GM12891 (cell line): ENCODE results near the gene ST8SIA5.

Experiments used
- POLR2A ChIP-seq: IDR thresholded peaks from 2 replicates; pipeline ENCODE4 v1.6.1; 2011; ENCODE audit warnings: low read depth, low read length, control low read depth
- TAF1 ChIP-seq: IDR thresholded peaks from 2 replicates; pipeline ENCODE4 v1.6.1; 2011; ENCODE audit warnings: low read depth, low read length, control low read depth

DNA sequence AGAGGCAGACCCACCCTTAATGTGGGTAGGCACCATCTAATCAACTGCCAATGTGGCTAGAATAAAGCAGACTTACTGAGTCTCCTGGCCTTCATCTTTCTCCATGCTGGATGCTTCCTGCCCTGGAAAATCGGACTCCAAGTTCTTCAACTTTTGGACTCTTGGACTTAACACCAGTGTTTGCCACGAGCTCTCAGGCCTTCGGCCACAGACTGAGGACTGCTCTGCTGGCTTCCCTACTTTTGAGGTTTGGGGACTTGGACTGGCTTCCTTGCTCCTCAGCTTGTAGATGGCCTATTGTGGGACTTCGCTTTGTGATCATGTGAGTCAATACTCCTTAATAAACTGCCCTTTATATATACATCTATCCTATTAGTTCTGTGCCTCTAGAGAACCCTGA, 21.9 kb downstream of the ST8SIA5 start:
- TF ChIP-seq POLR2A (no peak), TAF1 (no peak)
